GM21737 (cell line): ENCODE results near the gene SLC25A1.

Source experiments
- ATAC-seq: cut with Tn5 transposase; IDR thresholded peaks from one replicate; pipeline ENCODE4 v1.9.1; 2021; ENCODE audit warnings: mild to moderate bottlenecking, moderate library complexity; ENCODE audit not compliant: unreplicated experiment

SLC25A1 gene

DNA sequence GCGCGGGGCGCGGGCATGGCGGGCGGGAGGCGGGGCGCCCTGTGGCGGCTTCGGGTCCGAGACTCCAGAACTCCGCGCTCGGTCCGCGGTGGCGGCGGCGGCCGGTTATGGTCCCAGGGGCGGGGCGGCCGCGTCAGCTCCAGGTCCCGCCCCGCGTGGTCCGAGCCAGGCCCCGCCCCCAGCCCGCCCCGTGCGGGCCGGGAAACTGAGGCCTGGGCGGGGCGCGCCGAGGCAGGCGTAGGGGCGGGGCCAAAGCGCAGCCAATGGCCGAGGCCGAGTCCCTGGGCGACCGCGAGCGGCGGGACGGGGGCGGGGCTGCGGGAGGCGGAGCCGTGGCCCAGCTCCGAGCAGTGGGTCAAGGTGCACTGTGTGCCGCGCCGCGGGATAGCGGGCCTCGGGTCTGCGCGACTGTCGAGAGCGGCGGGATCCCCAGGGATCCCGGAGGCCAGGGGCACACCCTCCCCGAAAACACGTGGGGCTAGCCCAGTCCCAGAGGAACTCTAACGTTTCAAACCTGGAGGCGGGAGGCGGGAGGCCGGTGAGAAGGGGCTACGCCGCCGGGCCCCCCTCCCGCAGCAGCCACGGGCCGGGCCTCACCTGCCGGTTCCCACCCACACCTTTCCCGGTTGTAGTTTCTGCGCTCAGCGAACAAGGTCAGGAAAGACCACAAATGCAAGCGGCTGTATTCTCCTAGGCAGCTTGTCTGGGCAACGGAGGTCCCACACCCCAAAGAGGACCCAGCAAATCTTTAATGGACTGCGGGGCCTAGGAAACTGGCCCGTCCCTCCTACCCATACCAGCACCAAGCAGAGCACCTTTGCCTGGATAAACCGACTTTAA, at the start of gene SLC25A1:
TSS of gene SLC25A1 (minus strand) at position 80 of the 840 bp plus-strand sequence. CDS start at position 17, 63 bp downstream.
- ATAC-seq, result peak; percentile 59

DNA sequence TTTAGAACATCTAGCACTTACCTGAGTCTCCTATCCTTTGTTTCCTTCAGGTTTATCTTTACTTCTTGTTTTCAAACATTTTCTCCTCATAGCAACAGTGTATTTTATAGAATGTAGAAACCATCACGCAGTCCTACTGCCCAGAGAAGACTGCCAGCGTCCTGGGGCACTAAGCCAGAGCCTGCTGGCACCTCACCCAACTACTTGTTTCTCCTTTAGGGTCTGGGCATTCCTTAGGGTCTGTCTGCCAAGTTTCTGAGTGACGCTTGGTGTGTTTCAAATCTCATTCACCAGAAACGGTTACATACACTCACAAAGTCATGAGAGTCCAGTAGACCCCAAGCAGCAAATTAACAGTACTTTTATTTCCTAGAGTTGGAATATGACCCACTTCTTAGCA, 49.6 kb upstream of the SLC25A1 start:
- ATAC-seq, result no peak

DNA sequence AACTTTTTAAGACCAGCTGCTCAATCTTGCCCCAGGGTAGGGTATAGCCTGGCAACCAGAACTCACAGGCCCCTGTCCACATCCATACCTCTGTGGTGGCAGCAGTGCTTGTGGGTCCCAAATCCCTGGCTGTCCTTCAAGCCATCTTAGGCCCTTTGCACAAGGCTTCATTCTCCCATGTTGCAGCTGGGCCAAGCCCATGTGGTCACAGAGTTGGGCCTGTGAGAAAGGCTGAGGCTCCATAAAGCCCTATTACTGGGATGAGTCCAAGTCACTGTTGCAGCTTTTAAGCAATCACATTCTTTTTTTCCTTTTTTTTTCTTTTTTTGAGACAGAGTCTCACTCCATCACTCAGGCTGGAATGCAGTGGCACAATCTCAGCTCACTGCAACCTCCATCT, 47.9 kb upstream of the SLC25A1 start:
- no peak for ATAC-seq

DNA sequence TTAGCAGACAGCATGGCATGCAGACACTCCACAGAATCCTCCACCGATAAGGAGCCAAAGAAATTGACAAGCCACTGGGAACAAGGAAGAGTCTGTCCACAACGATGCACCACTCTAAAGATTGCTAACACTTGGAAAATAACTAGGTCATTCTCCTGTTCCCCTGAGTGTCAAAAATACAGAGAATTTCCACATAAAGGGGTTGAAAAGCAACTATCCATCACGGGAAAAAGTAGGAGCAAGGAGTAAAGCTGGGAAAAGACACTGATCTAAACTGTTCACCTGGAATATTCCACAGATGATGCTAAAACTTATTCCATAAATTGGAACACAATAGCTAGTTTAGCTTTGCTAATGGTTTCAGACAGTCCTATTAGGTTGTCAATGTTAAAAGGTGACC, 47.0 kb upstream of the SLC25A1 start:
- no peak for ATAC-seq

DNA sequence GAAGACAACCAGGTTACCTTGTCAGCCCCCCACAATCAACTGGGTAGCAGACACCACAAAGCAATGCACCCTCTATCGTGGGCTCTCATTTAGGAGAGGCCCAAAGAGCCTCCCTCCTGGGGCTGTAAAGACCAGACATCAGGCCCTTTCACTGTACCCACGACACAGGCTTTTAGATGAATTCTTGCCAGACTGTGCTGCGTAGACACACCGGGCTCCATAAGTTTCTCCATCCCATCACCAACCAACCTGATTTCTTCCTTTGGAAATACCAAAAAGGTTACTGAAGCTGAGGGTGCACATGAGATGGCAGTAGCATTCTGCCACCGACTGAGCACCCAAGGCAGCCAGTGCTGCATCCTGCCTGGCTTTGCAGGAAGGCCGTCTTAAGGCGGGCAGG, 46.4 kb upstream of the SLC25A1 start:
- ATAC-seq, result no peak

DNA sequence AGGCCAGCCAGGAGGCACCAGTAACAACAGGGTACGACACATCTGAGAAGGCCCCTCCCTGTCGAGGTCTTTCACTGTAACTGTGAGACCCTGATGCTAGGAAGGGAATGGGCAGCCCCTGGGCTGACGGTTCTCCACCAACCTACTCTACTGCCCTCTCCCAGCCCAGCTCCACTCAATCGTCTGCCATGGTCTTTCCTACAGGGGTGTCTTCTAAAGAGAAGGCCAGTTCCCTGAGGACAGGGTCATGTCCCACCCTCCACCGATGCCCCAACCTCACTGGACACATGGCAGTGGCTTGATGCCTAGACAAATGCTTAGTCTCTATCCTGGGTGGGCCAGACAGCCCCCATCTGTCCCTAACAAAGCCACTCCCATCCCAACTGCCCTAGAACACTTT, 46.0 kb upstream of the SLC25A1 start:
- ATAC-seq, result no peak

DNA sequence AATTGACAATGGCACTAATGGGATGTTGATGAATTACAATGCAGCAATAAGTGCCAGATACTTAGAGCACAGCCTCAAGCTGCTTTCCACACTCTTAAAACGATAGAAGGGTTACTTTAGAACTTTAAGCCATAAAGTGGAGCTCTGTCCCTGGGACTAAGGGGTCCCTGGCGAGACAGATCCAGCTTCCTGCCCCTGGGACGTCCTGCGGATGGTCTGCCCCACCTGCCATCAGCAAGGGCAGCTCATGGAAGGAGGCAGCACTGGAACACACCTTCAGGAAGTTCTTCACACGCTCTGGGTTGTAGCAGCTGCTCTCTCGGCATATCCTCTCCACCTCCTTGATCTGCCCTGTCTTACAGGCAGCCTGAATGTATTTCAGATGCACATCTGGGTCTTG, 45.1 kb upstream of the SLC25A1 start:
- no peak for ATAC-seq

DNA sequence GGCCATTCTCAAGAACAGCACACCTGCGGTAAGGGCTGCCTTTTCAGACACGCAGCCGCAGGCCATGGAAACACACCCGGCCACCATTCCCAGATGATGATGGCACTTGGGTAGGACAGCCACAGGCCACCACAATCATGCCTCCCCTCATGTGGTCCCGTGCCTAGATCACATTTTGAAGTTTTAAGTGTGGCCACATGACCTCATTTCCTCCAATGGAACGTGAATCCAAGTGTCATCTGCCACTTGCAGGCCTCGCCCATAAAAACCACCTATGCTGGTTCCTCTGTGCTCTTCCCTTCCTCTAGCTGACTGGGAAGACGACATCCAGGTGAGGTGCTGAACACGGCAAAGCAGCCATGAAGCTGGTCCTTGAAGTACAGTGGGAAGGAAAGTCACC, 44.6 kb upstream of the SLC25A1 start:
- ATAC-seq, result no peak

DNA sequence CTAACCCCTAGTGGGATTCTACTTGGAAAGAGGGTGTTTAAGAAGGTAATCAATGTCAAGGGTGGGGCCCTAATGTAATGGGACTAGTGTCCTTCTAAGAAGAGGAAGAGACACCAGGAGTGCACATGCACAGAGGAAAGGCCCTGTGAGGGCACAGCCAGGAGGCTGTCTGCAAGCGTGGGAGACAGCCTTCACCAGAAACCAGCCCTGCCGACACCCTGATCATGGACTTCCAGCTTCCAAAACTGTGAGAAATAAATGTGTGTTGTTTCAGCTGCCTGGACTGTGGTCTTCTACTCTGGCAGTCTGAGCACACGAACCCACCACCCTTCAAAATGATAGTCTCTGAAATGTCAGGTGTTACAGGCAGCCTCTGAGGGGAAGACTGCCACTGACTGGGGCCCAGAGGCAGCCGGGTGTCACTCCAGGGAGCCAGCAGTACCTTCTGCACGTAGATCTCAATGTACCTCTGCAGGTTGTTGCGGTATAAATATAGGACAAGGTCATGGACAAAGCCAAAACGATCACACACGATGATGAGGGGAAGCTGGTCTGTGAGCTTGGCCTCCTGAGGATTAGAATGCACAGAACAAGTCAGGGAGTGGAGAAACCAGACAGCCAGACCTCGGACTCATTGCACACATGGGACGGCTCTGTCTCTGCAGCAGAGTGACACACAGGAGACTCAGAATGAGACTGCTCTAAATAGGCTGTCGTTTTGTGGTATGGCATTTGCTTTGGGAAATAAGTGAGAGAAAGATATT, 43.9 kb upstream of the SLC25A1 start:
- no peak for ATAC-seq

DNA sequence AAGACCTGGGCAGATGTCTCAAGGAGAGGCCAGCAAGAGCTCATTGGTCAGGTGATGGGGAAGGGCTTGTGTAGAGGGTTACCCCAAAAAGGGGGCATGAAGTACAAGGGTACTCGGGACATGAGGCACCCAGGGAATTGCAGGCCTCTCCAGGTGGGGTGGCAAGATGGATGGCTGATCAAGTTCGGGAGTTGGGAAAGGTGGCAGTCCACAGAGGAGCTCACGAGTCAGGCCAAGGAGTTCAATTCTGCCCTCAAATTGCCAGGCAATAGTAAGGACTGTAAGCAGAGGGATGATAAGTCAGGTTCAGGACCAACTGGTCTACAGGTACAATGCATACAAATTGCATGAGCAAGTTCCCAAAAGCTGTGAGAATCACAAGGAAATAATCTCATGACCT, 42.3 kb upstream of the SLC25A1 start:
- ATAC-seq, result no peak

DNA sequence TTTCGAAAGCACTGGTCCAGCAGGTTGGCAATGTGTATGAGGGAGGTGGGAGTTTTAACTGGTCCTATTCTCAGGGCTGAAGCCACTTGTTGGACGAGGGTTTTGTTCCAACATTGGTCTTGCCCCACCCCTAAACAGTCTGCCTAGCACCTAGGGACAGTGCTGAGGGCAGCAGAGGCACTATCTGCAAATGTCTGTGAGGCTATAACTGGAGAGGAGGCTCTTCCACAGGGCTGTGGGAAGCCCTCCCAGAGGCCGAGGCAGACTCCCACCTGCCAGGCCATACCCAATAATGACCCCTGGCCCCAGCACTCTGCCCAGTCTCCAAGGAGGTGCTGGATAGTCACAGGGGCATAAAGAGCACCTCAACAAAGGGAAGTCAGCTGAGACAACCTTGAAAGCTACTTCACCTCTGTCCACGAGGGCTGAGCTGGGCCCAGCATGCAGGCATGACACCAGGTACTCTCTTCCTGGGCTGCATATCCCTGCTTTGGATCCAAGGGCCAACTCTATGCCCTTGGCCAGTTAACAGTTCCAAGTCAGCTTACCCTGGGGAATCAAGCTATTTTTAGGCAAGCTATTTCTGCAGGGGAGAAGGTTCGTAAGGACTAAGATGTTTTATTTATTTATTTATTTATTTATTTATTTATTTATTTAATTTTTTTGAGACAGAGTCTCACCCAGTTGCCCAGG, 40.2 kb upstream of the SLC25A1 start:
- no peak for ATAC-seq

DNA sequence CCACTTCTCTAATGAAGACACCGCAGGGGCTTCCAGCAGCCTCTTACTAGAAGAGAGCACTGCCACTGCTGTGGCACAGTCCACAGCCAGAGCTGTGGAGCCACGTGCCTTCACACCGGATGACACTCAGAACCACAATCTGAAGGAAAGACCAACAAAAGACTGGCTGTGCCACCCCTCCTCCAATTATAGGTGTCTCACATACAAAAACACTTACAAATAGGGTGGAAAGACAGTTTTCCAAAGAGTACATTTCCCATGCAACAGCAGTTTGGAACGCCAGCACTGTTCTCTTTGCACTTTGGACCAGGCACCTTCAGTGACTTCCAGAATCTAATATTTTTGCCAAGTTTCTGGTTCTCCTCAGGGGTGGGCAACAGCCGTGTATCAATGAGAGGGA, 38.0 kb upstream of the SLC25A1 start:
- no peak for ATAC-seq

DNA sequence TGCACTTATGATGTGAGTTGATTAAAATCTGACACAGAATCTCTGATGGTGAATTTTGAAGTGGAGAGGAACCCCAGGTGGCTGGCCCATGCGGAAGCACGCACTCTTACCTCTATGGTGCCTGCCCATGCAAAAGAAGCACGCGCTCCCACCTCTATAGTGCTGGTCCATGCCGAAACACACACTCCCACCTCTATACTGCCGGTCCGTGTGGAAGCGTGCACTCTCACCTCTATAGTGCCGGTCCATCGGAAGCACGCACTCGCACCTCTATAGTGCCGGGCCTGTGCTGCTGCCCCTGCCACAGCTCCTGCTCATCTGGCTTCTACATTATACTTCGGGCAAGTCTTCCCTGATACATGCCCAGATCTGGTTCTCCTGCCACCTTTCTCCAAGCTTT, 36.8 kb upstream of the SLC25A1 start:
- ATAC-seq, result no peak

DNA sequence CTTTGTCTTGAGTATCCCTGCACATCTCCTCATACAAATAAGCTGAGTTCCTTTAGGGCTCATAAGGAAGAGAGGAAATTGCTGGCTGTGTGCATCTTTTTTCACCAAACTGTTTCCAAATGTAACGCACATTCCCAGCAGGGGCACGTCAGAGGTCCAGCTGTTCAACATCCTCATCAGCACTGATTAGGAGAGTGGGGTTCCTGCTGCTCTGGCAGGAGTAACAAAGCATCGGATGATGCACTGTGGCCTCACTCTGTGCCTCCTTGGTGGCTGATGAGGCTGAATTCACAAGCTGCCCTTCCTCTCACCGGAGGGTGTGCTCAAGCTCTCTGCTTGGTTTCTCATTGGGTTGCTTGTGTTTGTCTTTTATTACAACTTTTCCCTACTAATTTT, 35.5 kb upstream of the SLC25A1 start:
- ATAC-seq, result no peak

DNA sequence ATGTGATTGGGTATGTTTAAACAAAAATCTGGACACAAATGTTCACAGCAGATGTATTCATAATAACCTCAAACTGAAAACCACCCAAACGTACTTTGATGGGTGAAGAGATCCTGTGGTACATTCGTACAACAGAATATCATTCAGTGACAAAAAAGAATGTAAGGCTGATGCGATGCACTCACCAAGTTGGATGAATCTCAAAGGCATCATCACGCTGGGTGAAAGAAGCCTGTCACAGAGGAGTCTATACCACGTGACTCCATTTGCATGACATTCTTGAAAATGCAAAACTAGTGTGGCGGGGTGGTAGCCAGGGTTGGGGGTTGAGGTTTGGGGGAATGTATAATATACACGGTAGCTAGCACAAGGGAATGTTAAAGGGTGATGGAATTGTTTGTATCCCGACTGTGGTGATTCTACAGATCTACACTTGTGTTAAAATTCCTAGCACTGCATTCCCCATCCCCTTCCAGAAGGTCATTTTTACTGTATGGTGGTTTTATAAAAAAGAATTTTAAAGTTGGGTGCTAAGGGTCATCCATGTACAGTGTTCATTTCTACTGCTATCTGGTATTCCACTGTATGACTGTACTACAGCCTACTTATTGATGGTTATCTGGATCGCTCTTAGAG, 35.0 kb upstream of the SLC25A1 start:
- no peak for ATAC-seq

DNA sequence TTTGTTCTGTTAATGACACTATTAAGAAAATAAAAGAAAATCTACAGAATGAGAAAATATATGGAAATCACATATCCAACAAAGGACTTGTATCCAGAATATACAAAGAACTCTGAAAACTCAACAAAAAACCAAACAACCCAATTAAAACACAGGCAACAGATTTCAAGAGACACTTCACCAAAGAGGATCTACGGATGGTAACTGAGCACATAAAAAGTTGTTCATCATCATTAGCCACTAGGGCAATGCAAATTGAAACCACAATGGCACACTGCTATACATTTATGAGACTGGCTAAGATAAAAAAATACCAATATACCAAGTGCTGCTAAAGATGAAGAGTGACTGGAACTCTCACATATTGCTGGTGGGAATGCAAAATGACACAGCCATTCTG, 34.5 kb upstream of the SLC25A1 start:
- no peak for ATAC-seq

DNA sequence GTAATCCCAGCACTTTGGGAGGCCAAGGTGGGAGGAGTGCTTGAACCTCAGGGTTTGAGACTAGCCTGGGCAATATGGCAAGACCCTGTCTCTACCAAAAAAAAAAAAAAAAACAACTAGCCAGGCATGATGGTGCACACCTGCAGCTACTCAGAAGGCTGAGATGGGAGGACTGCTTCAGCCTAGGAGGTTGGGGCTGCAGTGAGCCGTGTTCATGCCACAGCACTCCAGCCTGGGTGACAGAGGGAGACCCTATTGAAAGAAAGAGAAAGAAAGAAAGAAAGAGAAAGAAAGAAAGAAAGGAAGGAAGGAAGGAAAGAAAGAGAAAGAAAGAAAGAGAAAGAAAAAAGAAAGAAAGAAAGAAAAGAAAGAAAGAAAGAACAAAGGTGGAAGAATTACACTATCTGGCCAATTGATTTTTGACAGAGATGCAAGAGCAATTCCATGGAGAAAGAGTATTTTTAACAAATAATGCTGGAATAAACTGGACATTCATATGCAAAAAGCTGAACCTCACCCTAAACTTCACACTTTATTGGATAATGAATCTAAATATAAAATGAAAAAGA, 33.9 kb upstream of the SLC25A1 start:
- no peak for ATAC-seq

DNA sequence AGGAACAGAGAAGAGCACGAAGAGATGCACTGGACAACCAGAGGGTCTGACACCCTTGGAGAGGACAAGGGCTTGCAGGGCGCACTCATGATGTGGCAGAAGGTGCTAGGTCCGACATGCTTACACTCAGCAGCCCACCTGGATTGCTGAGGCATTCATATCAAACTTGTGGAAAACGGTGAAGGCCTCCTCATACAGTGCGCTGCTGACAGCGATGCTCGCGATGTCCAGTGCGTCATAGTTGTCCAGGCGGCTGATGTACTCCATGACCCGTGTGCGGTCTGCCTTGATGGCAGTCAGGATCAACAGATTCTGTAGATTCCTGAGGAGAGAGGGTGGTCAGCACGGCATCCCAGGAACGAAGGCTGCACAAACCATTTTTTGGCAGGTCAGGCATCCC, 31.7 kb upstream of the SLC25A1 start:
- no peak for ATAC-seq

DNA sequence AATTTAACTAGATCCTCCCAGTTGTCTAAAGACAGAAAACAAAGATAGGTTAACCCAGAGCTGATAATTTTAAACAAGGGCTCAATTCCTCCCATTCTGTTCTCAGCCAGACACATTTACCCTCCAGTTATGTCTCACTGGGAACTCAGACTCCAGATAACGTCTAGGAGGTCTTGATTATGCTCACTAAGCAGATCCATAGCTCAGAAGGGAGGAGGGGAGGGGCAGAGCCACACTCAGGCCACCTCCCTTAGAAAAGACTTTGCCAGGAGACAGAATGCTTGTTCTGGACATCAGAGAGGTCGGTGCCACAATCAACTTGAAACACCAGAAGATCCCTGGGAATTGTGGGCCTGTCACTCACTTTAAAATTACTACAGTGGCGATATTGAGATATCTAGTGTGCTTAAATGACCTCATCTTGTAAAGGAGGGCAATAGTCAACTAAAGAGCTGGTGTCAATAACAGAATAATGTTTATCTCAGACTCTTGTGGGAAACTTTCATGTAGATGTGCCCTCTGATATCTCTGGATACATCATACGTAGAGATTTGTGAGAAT, 29.8 kb upstream of the SLC25A1 start:
- ATAC-seq, result no peak

DNA sequence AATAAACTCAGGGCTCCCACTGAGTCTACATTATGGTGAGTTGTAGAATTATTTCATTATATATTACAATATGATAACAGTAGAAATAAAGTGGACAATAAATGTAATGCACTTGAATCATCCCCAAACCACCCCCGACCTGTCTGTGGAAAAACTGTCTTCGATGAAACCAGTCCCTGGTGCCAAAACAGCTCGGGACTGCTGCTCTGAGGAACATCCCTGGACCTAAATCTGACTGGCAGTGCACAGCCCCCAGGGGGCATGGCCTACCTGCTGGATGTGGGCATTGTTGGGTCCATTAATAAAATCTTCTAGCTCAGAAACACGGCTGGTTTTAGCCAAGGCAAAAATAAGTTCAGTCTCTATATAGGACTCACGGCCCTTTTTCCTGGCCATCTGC, 29.3 kb upstream of the SLC25A1 start:
- ATAC-seq, result no peak

DNA sequence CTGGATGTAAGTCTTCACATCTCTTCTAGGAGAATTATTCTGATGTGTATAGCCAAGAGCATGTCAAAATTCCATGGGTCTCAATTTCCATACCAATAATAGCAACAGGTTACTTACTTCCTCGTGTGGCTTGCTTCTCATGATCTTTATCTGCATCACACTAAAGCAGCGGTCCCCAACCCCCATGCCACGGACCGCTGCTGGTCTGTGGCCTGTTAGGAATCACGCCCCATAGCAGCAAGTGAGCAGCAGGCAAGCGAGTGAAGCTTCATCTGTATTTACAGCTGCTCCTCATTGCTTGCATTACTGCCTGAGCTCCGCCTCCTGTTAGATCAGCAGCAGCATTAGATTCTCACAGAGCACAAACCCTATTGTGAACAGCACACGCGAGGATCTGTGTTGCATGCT, 28.9 kb upstream of the SLC25A1 start:
- ATAC-seq, result no peak
